ENCODE data around the gene RUFY4. TPM values are rescaled to one million over a fixed set of nuclear protein-coding genes. Genes with fewer than 3 reads are reported as not detected.

RUFY4 gene
- total and polyA plus RNA-seq, 10 donors, result 0.32 to 4.5 (median 2.6) TPM

DNA sequence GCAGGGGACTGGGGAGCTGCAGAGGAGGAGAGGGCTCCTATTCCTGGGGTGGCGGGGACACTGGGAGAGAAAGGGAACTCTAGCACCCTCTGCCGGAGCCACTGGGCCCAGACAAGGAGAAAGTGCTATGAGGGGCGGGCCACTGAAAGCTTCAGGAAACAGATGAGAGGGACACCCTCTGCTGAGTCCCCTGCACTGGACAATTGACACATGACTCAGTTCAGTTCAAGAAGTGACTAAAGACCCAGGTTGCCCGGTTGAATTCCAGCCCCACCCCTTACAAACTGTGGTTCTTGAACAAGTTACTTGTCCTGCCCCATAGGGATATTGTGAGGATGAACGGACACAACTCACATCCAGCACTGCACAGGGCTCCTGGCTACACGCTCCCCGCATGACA, 5.0 kb downstream of the RUFY4 start:
- no peak overlapping the region for H3K27ac ChIP-seq
- intact Hi-C loops (cut with DNase I; ENCODE audit: low total_unique reads), result loop anchor here (10.0 kb wide), 1 partner anchor 289 kb away; no protein-coding TSS in a partner anchor

DNA sequence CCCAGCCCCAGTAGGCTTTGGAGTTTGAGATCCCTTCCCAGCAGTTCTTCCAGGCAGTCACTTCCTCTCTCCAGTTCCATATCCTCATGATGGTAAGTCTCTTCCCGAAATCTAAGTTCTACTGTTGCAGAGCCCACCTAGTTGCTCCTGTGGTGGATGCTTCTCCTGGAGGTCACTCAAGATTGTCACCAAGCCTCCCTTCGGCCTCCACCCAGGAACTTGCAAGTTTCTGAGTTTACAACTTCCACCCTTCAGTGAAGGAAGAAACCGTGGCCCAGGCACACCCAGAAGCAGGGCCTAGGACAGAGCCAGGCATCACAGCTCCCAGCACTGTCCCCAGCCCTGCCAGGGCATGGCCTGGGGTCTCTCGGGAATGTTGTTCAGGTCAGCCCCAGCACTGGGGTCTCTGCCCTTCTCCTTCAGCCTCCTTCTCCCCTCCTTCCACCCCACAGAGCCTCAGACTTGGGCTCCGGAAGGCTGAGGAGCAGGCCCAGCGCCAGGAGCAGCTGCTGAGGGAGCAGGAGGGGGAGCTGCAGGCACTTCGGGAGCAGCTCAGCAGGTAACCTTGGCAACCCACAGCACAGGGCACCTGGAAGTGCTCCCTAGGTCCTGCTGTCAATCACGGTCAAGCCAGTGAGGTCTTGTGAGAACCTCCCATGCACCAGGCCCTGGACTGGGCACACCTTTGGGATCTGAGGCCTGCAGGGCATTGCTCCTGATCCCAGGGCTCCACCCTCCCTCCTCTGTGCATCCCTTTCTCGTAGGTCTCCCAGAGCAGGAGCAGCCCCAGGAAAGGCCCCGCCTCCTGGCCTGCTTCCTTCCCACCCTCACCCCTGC, 7.1 kb downstream of the RUFY4 start:
- H3K9me3 ChIP-seq, result no peaks in the 10 kb centered on the region
- H3K27ac ChIP-seq, result no peak overlapping the region
- DNase-seq, result no peak
- TF ChIP-seq, protein P1, sequence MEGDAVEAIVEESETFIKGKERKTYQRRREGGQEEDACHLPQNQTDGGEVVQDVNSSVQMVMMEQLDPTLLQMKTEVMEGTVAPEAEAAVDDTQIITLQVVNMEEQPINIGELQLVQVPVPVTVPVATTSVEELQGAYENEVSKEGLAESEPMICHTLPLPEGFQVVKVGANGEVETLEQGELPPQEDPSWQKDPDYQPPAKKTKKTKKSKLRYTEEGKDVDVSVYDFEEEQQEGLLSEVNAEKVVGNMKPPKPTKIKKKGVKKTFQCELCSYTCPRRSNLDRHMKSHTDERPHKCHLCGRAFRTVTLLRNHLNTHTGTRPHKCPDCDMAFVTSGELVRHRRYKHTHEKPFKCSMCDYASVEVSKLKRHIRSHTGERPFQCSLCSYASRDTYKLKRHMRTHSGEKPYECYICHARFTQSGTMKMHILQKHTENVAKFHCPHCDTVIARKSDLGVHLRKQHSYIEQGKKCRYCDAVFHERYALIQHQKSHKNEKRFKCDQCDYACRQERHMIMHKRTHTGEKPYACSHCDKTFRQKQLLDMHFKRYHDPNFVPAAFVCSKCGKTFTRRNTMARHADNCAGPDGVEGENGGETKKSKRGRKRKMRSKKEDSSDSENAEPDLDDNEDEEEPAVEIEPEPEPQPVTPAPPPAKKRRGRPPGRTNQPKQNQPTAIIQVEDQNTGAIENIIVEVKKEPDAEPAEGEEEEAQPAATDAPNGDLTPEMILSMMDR (IDR thresholded peaks at IDR 0.05 in 8 of 11, conservative IDR thresholded peaks at IDR 0.05 in 3 of 11), result no peak
- TF ChIP-seq POLR2AphosphoS5 (IDR thresholded peaks at IDR 0.05) (no peak), POLR2A (IDR thresholded peaks at IDR 0.05) (no peak)
- 76 to 86% (median 79%) methylated on average over 8 to 10 of the region's 10 CpGs for WGBS, 5 donors
- H3K4me3 ChIP-seq, result no peak overlapping the region
- no peaks in the 10 kb centered on the region for H3K27me3 ChIP-seq (replicated peaks in 1 of 7)
- no peaks in the 10 kb centered on the region for H3K36me3 ChIP-seq
- intact Hi-C loops (cut with DNase I; ENCODE audit: low total_unique reads), result loop anchor here (10.0 kb wide), 1 partner anchor 291 kb away; no protein-coding TSS in a partner anchor
- peaks cover 0 to 6% (median 0%) of the 10 kb centered on the region in 6 donors for H3K4me1 ChIP-seq

More for the DNA sequence above, 5.0 kb downstream of the RUFY4 start:
- Histone ChIP-seq H3K9me3 (no peaks in the 10 kb centered on the region), H3K36me3 (no peaks in the 10 kb centered on the region), H3K4me3 (no peak overlapping the region), H3K4me1 (peaks cover 0 to 8% (median under 1%) of the 10 kb centered on the region in 6 donors), H3K27me3 (replicated peaks in 1 of 7) (no peaks in the 10 kb centered on the region)
- DNase-seq, result peak; percentile 85
- 38 to 54% (median 46%) methylated on average over 7 of the region's 7 CpGs for WGBS, 5 donors
- TF ChIP-seq POLR2A (IDR thresholded peaks at IDR 0.05), result no peak
- TF ChIP-seq, protein P1 (IDR thresholded peaks at IDR 0.05 in 8 of 11, conservative IDR thresholded peaks at IDR 0.05 in 3 of 11), result peak in 8 of 11 experiments; percentile 29 to 72 (median 51)

- H3K4me1 ChIP-seq, result peaks cover 0 to 6% (median 0%) of the 10 kb centered on the region in 6 donors
- TF ChIP-seq, protein P1 (IDR thresholded peaks at IDR 0.05 in 8 of 11, conservative IDR thresholded peaks at IDR 0.05 in 3 of 11), result no peak
- no peak for TF ChIP-seq POLR2AphosphoS5 (IDR thresholded peaks at IDR 0.05)
- no peak for TF ChIP-seq POLR2A (IDR thresholded peaks at IDR 0.05)
- no peaks in the 10 kb centered on the region for H3K27me3 ChIP-seq (replicated peaks in 1 of 7)
- no peaks in the 10 kb centered on the region for H3K9me3 ChIP-seq
- intact Hi-C loops (cut with DNase I; ENCODE audit: low total_unique reads), result loop anchor here (10.0 kb wide), 1 partner anchor 293 kb away; no protein-coding TSS in a partner anchor
- H3K27ac ChIP-seq, result no peak overlapping the region
- no peak for DNase-seq
- H3K4me3 ChIP-seq, result no peak overlapping the region
- WGBS, 5 donors, result 71 to 90% (median 80%) methylated on average over 8 to 9 of the region's 9 CpGs
- H3K36me3 ChIP-seq, result no peaks in the 10 kb centered on the region
These were observed 8.6 kb downstream of the RUFY4 start for GRCh38 chr2:218077464-218078216.

All from spleen (tissue), 11 donors.